Motor neuron (in vitro differentiated cells): ENCODE results near the gene AXL. TPM values are rescaled to one million over a fixed set of nuclear protein-coding genes. Genes with fewer than 3 reads are reported as not detected.
"Not testable (repeated sequence)": the region's sequence is repeated elsewhere in the genome, so short reads cannot be mapped to it uniquely, and the experiment has no call there.

Experiments
- ATAC-seq, 8 experiments: fragments of 200-7000 bp; cut with Tn5 transposase; replicated peaks in 6 of 8; 2 replicates each; pipeline ENCODE4 v1.8.0; 2021; ENCODE audit warnings: mild to moderate bottlenecking in 8 of 8, moderate library complexity in 8 of 8
- H3K27ac ChIP-seq, 2 donors: fragments of 250-450 bp; sonication (Bioruptor Pico); 2 replicates each; pipeline ENCODE4 v1.9.0; 2021; ENCODE audit warnings: antibody characterized with exemption in 2 of 2, mild to moderate bottlenecking in 2 of 2, moderate library complexity in 1 of 2
- H3K4me1 ChIP-seq, 2 donors: fragments of 250-450 bp; sonication (Bioruptor Pico); replicated peaks in 1 of 2; 2 replicates each; pipeline ENCODE4 v1.6.1; 2021; ENCODE audit warnings: antibody characterized with exemption in 2 of 2, mild to moderate bottlenecking in 2 of 2, moderate library complexity in 1 of 2
- H3K4me3 ChIP-seq, 5 donors: fragments of 250-450 bp; sonication (Bioruptor Pico); 2 replicates each; pipeline ENCODE4 v1.9.0; 2021; ENCODE audit warnings: antibody characterized with exemption in 5 of 5, mild to moderate bottlenecking in 5 of 5, moderate library complexity in 4 of 5
- WGBS, 10 experiments: fragments of 450-650 bp; shearing (Covaris generic); methylation state at CpG; one replicate each; pipeline ENCODE4 v1.0.0; 2022; 5-methylcytosine and 5-hydroxymethylcytosine counted together
- in situ Hi-C, 9 experiments: fragments of 400-800 bp; cut with MboI; loops; one replicate each; pipeline ENCODE4 v1.15.0; 2021; ENCODE audit warnings: low sequenced_read_pairs in 9 of 9, low pct_unique_long_range_greater_than_20kb in 2 of 9; ENCODE audit not compliant: unreplicated experiment in 9 of 9
- total RNA-seq, 8 experiments: library from RNA; unstranded; fragments of 300-600 nt; gene quantifications; 2 replicates each; pipeline versions ENCODE4 v1.2.3 to v1.2.4, GENCODE V29; 2022

AXL gene
- total RNA-seq, 8 experiments from 2014 or later = 0.55 to 20.8 (median 4.9) TPM

DNA sequence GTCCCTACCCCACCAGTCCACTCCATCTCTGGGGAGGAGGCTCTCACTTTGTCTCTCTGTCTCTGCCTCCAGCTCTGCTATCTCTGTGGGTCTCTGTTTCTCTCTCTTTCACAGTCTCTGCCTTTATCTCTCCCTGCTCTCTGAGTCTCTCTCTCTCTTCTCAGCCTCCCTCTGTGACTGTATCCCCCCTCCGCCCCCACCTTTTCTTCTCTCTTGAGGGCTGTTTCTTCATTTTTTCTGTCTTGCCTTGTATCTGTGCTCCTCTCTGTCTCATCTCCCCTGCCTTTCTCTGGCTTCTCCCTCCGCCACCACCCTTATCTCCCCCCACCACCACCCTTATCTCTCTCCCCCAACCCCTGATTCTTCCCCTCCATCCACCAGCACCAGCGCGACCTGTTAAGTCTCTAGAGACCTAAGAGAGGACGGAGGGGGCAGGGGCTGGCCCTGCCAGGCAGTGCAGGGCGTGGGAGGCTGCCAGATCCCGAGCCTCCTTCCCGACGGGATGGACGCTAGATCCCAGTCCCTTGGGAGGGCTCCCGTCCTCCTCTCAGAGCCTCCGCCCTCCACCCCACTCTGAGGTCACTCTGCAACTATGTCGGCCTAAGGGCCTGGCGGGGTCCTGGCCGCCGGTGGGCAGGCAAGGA lies 1.0 kb downstream of the AXL start:
- no CpG with 5 or more reads among the region's 16 CpGs for WGBS, 10 experiments
- peaks cover 0 to 12% of the 10 kb centered on the region in 2 donors for H3K4me1 ChIP-seq

DNA sequence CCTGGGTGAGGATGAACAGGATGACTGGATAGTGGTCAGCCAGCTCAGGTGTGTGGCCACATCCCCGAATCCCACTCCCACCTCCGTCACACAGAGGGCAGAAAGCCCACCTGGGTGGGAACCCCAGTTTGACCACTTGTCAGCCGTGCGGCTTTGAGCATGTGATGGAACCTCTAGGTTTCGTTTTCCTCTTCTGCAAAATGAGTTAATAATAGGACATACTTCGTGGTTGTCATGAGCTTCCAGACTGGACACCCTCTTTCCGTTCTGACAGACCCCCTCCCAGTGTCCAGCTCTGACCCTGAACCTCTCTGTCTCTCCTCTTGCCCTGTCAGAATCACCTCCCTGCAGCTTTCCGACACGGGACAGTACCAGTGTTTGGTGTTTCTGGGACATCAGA lies 1.8 kb downstream of the AXL start:
- Histone ChIP-seq H3K4me1 (peaks cover 3 to 19% of the 10 kb centered on the region in 2 donors), H3K4me3 (no peak overlapping the region), H3K27ac (no peak overlapping the region)
- ATAC-seq = no peak
- in situ Hi-C loops = no loop called here
- WGBS, 10 experiments = 6 to 100% (median 70%) methylated on average over 1 to 9 of the region's 9 CpGs; no CpG with 5 or more reads in 4 of the 10 experiments

More for the DNA sequence above, 1.0 kb downstream of the AXL start:
- no peak overlapping the region for H3K27ac ChIP-seq
- peak in 3 of 8 experiments; percentile 8 to 36 (median 36) for ATAC-seq
- peak overlapping the region in 2 of 5 donors; percentile 28 to 31 for H3K4me3 ChIP-seq
- in situ Hi-C loops = loop anchor here in 1 of 9 experiments (10.0 kb wide), 1 partner anchor 45 kb away; the partner anchor contains the start of gene HNRNPUL1

DNA sequence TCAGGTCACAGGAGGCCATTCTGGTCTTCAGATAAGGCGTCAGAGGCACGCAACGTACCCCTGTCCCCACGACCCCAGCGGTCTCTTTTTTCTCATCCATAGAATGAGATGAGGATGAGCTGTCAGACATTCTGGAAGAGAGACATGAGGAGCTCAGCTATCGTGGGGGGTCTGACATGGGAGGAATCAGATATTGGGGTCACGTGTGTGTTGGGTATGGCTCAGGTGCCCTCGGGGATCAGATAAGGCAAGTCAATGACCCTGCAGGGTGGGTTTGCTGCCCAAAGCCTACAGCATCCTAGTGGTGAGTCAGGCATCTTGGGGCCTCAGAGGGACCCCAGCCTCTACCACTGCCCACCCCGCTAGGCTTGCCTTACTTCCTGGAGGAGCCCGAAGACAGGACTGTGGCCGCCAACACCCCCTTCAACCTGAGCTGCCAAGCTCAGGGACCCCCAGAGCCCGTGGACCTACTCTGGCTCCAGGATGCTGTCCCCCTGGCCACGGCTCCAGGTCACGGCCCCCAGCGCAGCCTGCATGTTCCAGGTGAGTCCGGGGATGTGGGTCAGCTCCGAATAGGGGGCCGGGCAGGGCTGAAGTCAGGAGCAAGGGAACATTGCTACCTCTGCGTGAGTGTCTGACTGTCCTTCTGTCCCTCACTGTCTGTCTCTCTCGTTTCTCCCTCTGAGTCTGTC lies 2.6 kb downstream of the AXL start:
- 40 to 100% (median 82%) methylated on average over 1 to 9 of the region's 20 CpGs; no CpG with 5 or more reads in 2 of the 10 experiments for WGBS, 10 experiments
- no peak for ATAC-seq
- Histone ChIP-seq H3K27ac (no peak overlapping the region), H3K4me1 (peaks cover 7 to 24% of the 10 kb centered on the region in 2 donors), H3K4me3 (no peak overlapping the region)
- in situ Hi-C loops = no loop called here

DNA sequence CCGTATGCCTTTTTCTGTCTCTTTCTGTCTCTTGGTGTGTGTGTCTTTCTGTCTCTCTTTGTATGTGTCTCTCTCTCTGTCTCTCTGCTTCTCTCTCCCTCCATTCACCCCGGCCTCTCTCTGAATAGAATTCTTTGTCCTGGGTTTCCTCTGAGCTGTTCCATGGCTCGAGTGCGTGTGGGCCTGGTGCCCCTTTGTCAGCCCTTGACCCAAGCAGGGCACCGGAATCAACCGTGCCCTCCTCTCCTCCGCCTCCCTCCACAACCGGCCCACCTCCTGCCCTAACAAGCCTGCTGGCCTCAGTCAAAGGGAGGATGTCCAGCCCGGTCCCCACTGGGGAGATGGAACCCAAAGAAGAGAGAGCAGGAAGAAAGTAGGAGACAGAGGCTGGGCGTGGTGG lies 3.2 kb downstream of the AXL start:
- peaks cover 7 to 22% of the 10 kb centered on the region in 2 donors for H3K4me1 ChIP-seq
- no peak overlapping the region for H3K27ac ChIP-seq
- WGBS, 10 experiments = 50 to 100% (median 78%) methylated on average over 2 to 8 of the region's 10 CpGs; no CpG with 5 or more reads in 2 of the 10 experiments
- no peak for ATAC-seq
- no peak overlapping the region for H3K4me3 ChIP-seq
- in situ Hi-C loops = no loop called here

DNA sequence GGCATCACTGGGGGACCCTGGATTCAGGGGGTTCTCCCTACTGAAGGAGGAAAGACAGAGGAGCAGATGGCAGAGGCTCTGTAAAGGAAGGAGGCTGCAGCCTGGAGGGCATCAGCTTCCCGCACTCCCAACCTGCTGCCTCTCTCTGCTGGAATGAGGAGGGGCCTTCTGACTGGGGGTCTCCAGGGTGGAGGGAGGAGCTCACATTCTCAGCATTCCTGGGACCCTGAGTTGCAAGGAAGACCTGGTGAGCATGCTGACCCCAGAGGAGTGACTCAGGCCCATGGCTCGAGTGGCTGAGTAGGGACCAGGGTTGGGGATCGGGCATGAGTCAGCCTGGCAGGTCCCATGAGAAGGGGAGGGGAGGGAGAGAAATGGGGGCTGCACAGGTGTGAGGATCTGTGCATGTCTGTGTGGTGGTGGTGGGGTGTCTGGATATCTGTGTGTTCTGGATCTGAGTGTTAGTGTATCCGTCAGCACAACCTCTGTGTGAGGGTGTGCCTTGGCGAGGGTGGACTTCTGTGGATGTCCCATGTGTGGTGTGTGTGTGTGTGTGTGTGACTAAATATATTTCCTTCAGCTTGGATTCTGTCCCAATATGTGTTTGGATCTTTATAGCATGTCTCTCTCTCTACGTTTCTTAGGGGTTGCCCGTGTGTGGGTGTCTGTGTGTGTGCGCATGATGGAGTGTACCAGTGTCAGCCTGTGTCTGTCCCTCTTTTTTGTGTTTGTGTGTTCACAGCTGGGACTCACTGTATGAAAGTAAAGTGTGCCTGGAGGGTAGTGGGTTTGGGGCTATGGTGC lies 4.6 kb downstream of the AXL start:
- 0 to 90% (median 40%) methylated on average over 1 to 2 of the region's 8 CpGs; no CpG with 5 or more reads in 5 of the 10 experiments for WGBS, 10 experiments
- Histone ChIP-seq H3K4me1 (peaks cover 7 to 19% of the 10 kb centered on the region in 2 donors), H3K4me3 (no peak overlapping the region), H3K27ac (no peak overlapping the region)
- in situ Hi-C loops = no loop called here
- peak in 2 of 8 experiments; percentile 3 to 9 for ATAC-seq

DNA sequence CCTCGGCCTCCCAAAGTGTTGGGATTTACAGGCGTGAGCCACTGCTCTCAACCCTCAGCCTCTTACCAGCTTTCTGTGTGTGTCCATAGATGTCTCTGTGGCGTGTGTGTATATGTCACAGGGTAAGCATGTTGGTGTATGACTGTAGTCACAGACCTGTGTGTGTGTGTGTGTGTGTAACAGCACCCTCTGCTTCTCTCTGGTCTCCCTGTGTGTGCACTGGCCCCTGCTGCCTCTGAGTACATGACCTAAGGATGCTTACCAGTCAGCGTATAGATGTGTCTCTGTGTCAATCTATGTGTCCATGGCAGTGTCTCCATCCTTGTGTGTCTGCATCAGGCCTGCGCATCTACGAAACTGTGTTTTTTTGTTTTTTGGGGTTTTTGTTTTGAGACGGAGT lies 5.6 kb downstream of the AXL start:
- Histone ChIP-seq H3K4me1 (peaks cover 7 to 15% of the 10 kb centered on the region in 2 donors), H3K27ac (no peak overlapping the region)
- ATAC-seq = no peak

DNA sequence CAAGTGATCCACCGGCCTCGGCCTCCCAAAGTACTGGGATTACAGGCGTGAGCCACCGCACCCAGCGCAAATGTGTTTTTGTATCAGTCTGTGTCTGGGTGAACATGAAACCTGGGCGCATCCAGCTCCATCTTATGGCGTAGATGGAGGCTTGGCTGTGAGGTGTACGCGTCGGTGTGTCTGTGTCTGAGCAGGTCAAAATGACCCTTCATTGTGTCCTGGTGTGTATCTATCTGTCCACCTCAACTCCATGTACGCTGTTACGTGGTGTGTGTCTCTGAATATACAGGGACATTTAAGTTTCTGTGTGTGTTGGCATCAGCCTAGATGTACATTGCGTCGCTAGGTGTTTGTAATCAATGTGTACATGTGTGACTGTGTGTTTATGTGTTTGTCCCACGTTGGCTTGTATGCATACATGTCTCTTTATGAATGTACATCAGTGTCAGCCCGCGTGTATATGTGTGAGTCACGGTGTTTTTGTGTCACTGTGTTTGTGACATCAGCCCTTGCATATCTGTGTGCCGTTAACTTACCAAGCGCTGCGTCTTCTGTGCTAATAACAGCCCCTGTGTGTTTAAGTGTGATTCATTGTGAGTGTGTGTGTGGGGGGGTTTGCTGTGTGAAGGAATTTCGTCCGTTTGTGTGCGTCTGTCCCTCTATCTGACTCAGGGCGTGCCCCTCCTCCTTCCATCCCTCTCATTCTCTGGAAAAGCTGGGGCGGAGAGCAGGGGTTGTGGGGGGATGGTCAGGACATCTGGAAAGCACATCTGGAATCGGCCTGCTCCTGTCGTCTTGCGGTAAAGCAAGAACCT lies 6.4 kb downstream of the AXL start:
- in situ Hi-C loops = no loop called here
- Histone ChIP-seq H3K4me1 (peaks cover 7 to 15% of the 10 kb centered on the region in 2 donors), H3K27ac (peak overlapping the region; percentile 25 to 77), H3K4me3 (peak overlapping the region; percentile 16 to 35 (median 24))
- peak; percentile 62 to 76 (median 69) for ATAC-seq
- 0 to 100% (median 37%) methylated on average over 1 to 10 of the region's 29 CpGs; no CpG with 5 or more reads in 2 of the 10 experiments for WGBS, 10 experiments

More for the DNA sequence above, 5.6 kb downstream of the AXL start:
- in situ Hi-C loops = no loop called here
- H3K4me3 ChIP-seq = no peak overlapping the region
- 86 to 100% (median 92%) methylated on average over 1 to 6 of the region's 7 CpGs; no CpG with 5 or more reads in 5 of the 10 experiments for WGBS, 10 experiments

DNA sequence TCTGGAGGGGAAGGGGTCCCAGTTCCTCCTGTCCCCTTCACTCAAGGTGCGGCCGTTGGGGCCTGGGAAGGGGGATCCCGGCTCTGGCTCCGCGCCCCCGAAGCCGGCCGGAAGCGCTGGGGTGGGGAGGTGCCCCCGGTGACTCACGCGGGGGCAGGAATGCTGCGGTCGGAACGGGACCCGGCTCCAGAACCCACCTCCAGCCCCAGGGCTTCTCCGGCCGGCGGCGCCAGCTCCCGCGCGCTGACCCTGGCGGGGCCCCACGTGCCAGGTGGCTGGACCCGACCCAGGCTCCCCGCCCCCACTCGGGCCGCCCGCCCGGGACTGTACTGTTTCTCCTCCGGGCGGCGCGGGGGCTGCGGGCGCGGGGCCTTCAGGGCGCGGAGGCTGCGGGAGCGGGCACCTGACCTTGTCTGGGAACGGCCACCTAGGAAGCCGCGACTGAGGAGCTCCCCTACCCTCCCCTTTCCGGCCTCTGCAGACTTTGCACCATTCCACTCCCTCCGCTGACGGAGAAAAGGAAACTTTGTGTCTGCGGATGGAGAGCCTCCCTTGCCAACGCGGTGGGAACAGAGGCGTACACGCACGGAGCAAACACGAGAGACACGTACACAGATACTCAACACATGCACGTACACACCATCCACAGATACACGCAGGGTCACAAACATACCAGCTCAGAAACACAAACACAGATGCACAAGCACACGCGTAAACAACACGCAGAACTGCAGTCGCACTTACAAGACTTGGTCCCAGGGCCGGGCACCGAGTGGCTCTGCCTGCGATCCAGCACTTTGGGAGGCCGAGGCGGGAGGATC lies 7.2 kb downstream of the AXL start:
- WGBS, 10 experiments = 0 to 73% (median 32%) methylated on average over 2 to 17 of the region's 67 CpGs; no CpG with 5 or more reads in 2 of the 10 experiments
- Histone ChIP-seq H3K27ac (peak overlapping the region in 1 of 2 donors; percentile 77), H3K4me1 (peaks cover 7 to 15% of the 10 kb centered on the region in 2 donors), H3K4me3 (peak overlapping the region; percentile 16 to 35 (median 24))
- in situ Hi-C loops = no loop called here
- ATAC-seq = peak; percentile 67 to 91 (median 81)

DNA sequence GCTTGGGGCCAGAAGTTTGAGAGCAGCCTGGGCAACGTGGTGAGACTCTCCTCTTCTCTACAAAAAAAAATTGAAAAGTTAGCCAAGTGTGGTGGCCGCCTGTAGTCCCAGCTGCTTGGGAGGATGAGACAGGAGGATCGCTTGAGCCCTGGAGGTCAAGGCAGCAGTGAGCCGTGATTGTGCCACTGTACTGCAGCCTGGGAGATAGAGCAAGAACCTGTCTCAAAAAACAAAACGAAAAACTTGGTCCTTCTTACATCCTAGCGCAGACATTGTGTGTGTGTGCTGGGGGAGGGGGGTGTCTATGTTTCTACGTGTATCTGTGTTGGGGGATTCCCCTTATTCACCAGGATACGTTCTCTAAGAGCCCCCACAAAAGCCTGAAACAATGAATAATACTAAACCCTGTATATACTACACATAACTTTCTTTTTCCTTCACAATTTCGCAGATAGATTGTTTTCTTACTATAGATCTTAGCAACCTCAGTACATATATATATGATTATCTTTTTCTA lies 7.9 kb downstream of the AXL start:
- Histone ChIP-seq H3K4me3 (peak overlapping the region in 2 of 5 donors; percentile 16 to 35), H3K27ac (peak overlapping the region in 1 of 2 donors; percentile 77), H3K4me1 (peaks cover 7 to 15% of the 10 kb centered on the region in 2 donors)
- no peak for ATAC-seq
- 57 to 100% (median 75%) methylated on average over 1 to 7 of the region's 9 CpGs for WGBS, 10 experiments
- in situ Hi-C loops = no loop called here

DNA sequence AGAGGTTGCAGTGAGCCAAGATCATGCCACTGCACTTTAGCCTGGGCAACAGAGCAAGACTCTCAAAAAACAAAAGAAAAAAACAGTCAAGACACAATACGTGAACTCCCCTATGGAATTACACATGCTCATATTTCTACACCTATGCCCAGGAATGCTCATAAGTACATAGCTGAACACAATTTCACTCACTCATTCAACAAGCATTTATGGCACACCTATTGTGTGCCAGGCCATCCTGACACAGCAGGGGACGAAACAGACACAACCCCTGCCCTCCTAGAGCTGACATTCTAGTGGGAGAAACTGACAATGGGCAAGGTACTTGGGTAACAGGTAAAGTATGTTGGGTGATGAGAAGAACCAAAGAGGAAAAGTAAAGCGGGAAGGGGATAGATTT lies 9.5 kb downstream of the AXL start:
- WGBS, 10 experiments = 40 to 100% (median 88%) methylated on average over 1 to 3 of the region's 3 CpGs; no CpG with 5 or more reads in 3 of the 10 experiments
- Histone ChIP-seq H3K27ac (no peak overlapping the region), H3K4me1 (peaks cover 7 to 15% of the 10 kb centered on the region in 2 donors), H3K4me3 (no peak overlapping the region)
- ATAC-seq = no peak
- in situ Hi-C loops = no loop called here

DNA sequence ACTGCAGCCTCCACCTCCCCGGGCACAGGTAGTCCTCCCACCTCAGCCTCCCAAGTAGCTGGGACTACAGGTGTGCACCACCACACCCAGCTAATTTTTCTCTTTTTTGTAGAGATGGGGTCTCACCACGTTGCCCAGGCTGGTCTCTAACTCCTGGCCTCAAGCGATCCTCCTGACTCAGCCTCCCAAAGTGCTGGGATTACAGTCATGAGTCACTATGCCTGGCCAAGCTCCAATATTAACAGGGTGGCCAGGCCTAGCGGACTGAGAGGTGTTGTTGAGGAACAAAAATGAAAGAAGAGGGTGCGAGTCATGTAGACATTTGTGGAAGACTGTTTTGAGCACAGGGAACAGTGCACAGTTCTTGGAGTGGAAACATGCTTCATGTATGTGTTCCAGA lies 10.3 kb downstream of the AXL start:
- in situ Hi-C loops, H3K4me3 ChIP-seq, ATAC-seq, H3K27ac ChIP-seq: not testable (repeated sequence)
- 58 to 100% (median 90%) methylated on average over 1 to 5 of the region's 5 CpGs; no CpG with 5 or more reads in 1 of the 10 experiments for WGBS, 10 experiments
- peaks cover 7 to 15% of the 10 kb centered on the region in 2 donors for H3K4me1 ChIP-seq
